Measurements from ENCODE around the gene DROSHA. TPM values are rescaled to one million over a fixed set of nuclear protein-coding genes. Genes with fewer than 3 reads are reported as not detected.
"Not testable (repeated sequence)": the region's sequence is repeated elsewhere in the genome, so short reads cannot be mapped to it uniquely, and the experiment has no call there.

Gene DROSHA
- total RNA-seq, 1 donor from 2014 or later = 51.7 TPM

DNA sequence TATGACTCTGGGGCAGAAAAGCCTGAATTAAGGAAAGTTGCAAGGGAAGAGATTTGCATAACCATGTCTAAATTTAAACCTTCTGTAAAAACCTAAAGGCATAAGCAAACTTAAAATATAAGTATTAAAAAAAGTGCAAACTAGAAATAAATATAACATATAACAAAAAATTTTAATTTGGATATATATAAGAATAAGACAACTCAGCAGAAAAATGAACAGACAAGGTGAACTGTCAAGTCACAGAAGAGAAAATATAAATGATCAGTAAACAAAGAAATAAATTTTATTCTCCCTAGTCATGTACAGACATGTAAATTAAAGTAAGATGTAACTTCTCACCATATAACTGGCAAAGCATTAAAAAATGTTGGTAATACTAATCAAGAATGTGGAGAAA is 37.2 kb upstream of the DROSHA start:
- no peaks in the 10 kb centered on the region for H3K4me1 ChIP-seq
- intact Hi-C loops (cut with DNase I) = no loop called here
- DNase-seq (no peak), ATAC-seq (no peak)
- H3K36me3 ChIP-seq = no peaks in the 10 kb centered on the region
- no peaks in the 10 kb centered on the region for H3K9me3 ChIP-seq
- H3K27ac ChIP-seq = no peak overlapping the region
- no peaks in the 10 kb centered on the region for H3K27me3 ChIP-seq (ENCODE audit: low read depth)
- no peak overlapping the region for H3K4me3 ChIP-seq
- TF ChIP-seq, protein P1, sequence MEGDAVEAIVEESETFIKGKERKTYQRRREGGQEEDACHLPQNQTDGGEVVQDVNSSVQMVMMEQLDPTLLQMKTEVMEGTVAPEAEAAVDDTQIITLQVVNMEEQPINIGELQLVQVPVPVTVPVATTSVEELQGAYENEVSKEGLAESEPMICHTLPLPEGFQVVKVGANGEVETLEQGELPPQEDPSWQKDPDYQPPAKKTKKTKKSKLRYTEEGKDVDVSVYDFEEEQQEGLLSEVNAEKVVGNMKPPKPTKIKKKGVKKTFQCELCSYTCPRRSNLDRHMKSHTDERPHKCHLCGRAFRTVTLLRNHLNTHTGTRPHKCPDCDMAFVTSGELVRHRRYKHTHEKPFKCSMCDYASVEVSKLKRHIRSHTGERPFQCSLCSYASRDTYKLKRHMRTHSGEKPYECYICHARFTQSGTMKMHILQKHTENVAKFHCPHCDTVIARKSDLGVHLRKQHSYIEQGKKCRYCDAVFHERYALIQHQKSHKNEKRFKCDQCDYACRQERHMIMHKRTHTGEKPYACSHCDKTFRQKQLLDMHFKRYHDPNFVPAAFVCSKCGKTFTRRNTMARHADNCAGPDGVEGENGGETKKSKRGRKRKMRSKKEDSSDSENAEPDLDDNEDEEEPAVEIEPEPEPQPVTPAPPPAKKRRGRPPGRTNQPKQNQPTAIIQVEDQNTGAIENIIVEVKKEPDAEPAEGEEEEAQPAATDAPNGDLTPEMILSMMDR (IDR thresholded peaks at IDR 0.05) = no peak

DNA sequence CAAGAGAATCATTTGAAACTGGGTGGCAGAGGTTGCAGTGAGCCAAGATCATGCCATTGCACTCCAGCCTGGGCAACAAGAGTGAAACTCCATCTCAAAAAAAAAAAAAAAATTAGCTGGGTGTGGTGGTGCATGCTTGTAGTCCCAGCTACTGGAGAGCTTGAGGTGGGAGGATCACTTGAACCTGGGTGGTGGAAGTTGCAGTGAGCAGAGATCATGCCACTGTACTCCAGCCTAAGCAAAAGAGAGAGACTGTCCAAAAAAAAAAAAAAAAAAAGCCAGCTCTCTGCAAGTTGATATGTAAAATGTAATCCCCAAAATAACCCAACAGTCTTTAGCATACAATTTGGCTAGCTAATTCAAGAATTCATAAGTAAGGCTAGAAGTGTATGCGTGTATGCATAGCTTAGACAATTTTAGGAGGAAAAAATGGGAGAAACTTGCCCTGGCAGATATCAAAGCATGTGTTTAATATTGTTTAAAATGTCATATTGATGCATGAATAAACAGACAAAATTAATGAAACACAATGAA is 36.5 kb upstream of the DROSHA start:
- ATAC-seq (no peak), DNase-seq (no peak)
- H3K27ac ChIP-seq = no peak overlapping the region
- H3K4me1 ChIP-seq = no peaks in the 10 kb centered on the region
- no peaks in the 10 kb centered on the region for H3K27me3 ChIP-seq (ENCODE audit: low read depth)
- H3K9me3 ChIP-seq = no peaks in the 10 kb centered on the region
- intact Hi-C loops (cut with DNase I) = no loop called here
- H3K4me3 ChIP-seq = no peak overlapping the region
- TF ChIP-seq, protein P1 (IDR thresholded peaks at IDR 0.05) = no peak
- H3K36me3 ChIP-seq = no peaks in the 10 kb centered on the region

DNA sequence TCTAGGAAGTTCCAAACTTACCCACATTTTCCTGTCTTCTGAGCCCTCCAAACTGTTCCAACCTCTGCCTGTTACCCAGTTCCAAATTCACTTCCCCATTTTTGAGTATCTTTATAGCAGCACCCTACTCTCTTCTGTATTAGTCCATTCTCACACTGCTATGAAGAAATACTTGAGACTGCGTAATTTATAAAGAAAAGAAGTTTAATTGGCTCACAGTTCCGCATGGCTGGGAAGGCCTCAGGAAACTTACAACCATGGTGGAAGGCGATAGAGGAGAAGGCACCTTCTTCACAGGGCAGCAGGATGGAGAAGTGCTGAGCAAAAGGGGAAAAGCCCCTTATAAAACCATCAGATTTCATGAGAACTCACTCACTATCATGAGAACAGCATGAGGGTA is 34.5 kb upstream of the DROSHA start:
- H3K36me3 ChIP-seq; ATAC-seq; H3K27me3 ChIP-seq (ENCODE audit: low read depth); H3K4me1 ChIP-seq; intact Hi-C loops (cut with DNase I); H3K4me3 ChIP-seq; H3K9me3 ChIP-seq; DNase-seq; H3K27ac ChIP-seq: not testable (repeated sequence)

DNA sequence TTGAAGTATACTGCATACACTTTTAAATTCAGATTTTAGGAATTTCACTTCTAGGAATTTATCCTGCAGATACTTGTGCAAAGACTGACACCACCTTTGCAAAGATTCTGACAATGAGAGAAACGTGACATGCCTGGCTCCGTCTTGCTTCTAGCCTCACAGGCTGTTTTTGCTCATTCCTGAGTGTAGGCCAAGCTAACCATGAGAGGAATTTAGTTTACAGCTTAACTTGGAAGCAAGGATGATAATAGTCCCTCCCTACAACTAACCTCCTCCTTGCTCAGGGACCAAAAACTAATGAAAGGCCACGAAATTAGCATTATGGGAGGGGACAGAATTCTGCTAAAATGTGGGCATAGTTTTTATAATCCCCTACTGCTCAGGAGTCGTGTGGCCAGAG is 31.3 kb upstream of the DROSHA start:
- no peak for ATAC-seq
- Histone ChIP-seq H3K4me3 (no peak overlapping the region), H3K36me3 (no peaks in the 10 kb centered on the region), H3K9me3 (no peaks in the 10 kb centered on the region), H3K27me3 (ENCODE audit: low read depth) (no peaks in the 10 kb centered on the region), H3K27ac (no peak overlapping the region), H3K4me1 (no peaks in the 10 kb centered on the region)
- no peak for DNase-seq
- intact Hi-C loops (cut with DNase I) = no loop called here
- TF ChIP-seq, protein P1 (IDR thresholded peaks at IDR 0.05) = no peak

DNA sequence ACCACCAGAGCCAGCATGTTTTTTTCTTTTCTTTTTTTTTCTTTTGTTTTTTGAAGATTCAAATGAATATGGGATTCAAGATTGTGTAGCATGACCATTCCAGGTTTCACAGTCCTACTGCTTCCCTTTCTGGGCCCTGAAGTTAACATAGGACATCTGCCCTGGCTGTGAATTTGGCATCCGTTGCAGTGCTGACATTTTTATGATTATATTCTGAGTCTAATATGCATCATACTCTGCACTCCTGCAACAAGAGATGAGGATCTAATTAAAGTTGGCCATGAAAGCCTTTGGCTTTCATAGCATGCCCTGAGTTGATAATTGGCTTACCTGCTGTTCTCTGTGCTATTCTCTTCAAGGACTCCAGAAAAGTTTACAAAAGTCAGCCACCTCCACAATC is 30.1 kb upstream of the DROSHA start:
- H3K4me1 ChIP-seq = no peaks in the 10 kb centered on the region
- H3K27ac ChIP-seq = no peak overlapping the region
- DNase-seq (no peak), ATAC-seq (no peak)
- H3K36me3 ChIP-seq = peaks cover 5% of the 10 kb centered on the region
- H3K27me3 ChIP-seq (ENCODE audit: low read depth) = no peaks in the 10 kb centered on the region
- TF ChIP-seq, protein P1 (IDR thresholded peaks at IDR 0.05) = no peak
- H3K9me3 ChIP-seq = no peaks in the 10 kb centered on the region
- no peak overlapping the region for H3K4me3 ChIP-seq
- intact Hi-C loops (cut with DNase I) = no loop called here

DNA sequence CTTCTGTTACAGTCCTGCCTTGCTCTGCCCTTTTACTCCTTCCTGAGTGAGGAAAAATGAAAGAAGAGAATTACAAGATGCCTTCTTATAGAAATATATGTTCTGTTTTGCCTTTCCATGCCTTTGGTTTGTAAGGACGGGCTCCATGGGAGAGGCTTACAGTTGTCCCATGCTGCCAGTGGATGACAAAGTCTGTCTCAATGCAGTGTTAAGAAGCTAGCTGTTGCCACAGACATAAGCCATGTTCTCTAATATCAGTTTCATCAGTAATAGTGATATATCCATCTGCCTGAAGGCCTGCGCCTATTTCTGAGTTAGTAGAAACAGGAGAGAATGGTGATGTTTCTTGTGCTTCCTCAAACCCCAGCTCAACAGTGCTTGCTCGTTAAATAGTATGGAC is 28.0 kb upstream of the DROSHA start:
- TF ChIP-seq, protein P1 (IDR thresholded peaks at IDR 0.05) = no peak
- no peaks in the 10 kb centered on the region for H3K9me3 ChIP-seq
- H3K4me3 ChIP-seq = no peak overlapping the region
- ATAC-seq (no peak), DNase-seq (no peak)
- intact Hi-C loops (cut with DNase I) = no loop called here
- no peaks in the 10 kb centered on the region for H3K27me3 ChIP-seq (ENCODE audit: low read depth)
- H3K27ac ChIP-seq = no peak overlapping the region
- H3K4me1 ChIP-seq = no peaks in the 10 kb centered on the region
- peaks cover 23% of the 10 kb centered on the region for H3K36me3 ChIP-seq

Measured in lower lobe of right lung (tissue), 2 donors.